Body of pancreas (tissue), 4 donors: ENCODE measurements around the gene AGMO. TPM values are rescaled to one million over a fixed set of nuclear protein-coding genes. Genes with fewer than 3 reads are reported as not detected.

Experiments
- ATAC-seq: fragments of 150-250 bp; one replicate; pipeline ENCODE4 v1.9.1; 2016
- DNase-seq, 4 donors: peaks; one replicate each; pipeline ENCODE4 v3.0.0-alpha.2; 2019
- H3K27ac ChIP-seq, 4 donors: fragments of 200-600 bp; sonication (generic); 1 replicate in 3 of 4; 2 replicates in 1 of 4; pipeline versions ENCODE4 v1.5.1 to v1.6.1; 2016 to 2019; ENCODE audit warnings: mild to moderate bottlenecking in 1 of 4, mixed read lengths in 1 of 4, moderate library complexity in 1 of 4
- H3K27me3 ChIP-seq, 2 donors: fragments of 200-600 bp; sonication (generic); one replicate each; pipeline ENCODE4 v1.6.0; 2016; ENCODE audit warnings: mild to moderate bottlenecking in 1 of 2
- H3K36me3 ChIP-seq, 2 donors: fragments of 200-600 bp; sonication (generic); replicated peaks in 1 of 2; 2 replicates each; pipeline ENCODE4 v1.5.1; 2016; ENCODE audit warnings: low read depth in 2 of 2; ENCODE audit not compliant: insufficient read depth in 1 of 2
- H3K4me1 ChIP-seq: fragments of 200-600 bp; sonication (generic); one replicate; pipeline ENCODE4 v1.6.0; 2016
- H3K4me3 ChIP-seq, 2 donors: fragments of 200-600 bp; sonication (generic); 1 replicate in 1 of 2; 2 replicates in 1 of 2; pipeline ENCODE4 v1.5.1; 2016 to 2019
- H3K9me3 ChIP-seq, 3 donors: fragments of 200-600 bp; sonication (generic); 1 replicate in 2 of 3; 2 replicates in 1 of 3; pipeline ENCODE4 v1.5.1; 2016
- POLR2A ChIP-seq, 3 donors: fragments of 450-650 bp; IDR thresholded peaks; one replicate each; pipeline ENCODE4 v1.6.1; 2016; ENCODE audit warnings: antibody characterized with exemption in 3 of 3, mild to moderate bottlenecking in 2 of 3
- WGBS, 2 donors: methylation state at CpG; one replicate each; pipeline ENCODE4 v1.1.5; 2017; 5-methylcytosine and 5-hydroxymethylcytosine counted together
- intact Hi-C: fragments of 100-400 bp; cut with DNase I; formaldehyde crosslinking; loops from one replicate; pipeline ENCODE4 v1.15.1; 2023
- total RNA-seq, 2 donors: library from RNA; depleted of rRNA; stranded (reverse); fragments of >200 nt; gene quantifications; one replicate each; pipeline ENCODE4 v1.1.0, GENCODE V29; 2016
- TF ChIP-seq, protein P1 (sequence below), 7 experiments: fragments of 450-650 bp in 4 of 7; fragments of 200-600 bp in 3 of 7; sonication (generic) in 3 of 7; IDR thresholded peaks; one replicate each; pipeline ENCODE4 v1.5.1; 2016 to 2019; ENCODE audit warnings: antibody characterized with exemption in 7 of 7

AGMO gene
- total RNA-seq, 2 donors from 2014 or later, result 0.52 TPM; not detected in 1

DNA sequence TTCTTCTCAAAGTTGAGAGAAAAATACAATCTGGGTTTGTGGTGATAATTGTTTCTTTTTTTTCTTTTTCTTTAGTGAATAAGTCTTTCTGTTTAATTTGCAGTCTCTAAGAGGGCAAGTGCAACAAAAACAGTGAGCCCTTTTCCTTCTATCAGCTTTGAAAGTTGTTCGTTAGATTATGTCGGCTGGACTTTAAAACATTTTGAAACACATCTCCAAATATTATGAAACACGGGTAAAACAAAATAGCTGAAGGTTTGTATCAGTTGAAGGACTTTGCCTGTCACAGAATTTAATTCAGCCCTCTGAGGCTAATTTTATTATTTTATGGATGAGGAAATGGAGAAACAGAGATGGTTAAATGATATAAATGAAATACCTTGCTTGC lies 85.3 kb downstream of the AGMO start:
- H3K4me1 ChIP-seq, result no peaks in the 10 kb centered on the region
- no peak overlapping the region for H3K4me3 ChIP-seq
- H3K9me3 ChIP-seq, result peaks cover 0 to 3% (median 0%) of the 10 kb centered on the region in 3 donors
- DNase-seq (no peak), ATAC-seq (no peak)
- no peaks in the 10 kb centered on the region for H3K27me3 ChIP-seq
- 70 to 79% methylated on average over 3 of the region's 3 CpGs for WGBS, 2 donors
- H3K27ac ChIP-seq, result no peak overlapping the region
- no peaks in the 10 kb centered on the region for H3K36me3 ChIP-seq
- TF ChIP-seq, protein P1, sequence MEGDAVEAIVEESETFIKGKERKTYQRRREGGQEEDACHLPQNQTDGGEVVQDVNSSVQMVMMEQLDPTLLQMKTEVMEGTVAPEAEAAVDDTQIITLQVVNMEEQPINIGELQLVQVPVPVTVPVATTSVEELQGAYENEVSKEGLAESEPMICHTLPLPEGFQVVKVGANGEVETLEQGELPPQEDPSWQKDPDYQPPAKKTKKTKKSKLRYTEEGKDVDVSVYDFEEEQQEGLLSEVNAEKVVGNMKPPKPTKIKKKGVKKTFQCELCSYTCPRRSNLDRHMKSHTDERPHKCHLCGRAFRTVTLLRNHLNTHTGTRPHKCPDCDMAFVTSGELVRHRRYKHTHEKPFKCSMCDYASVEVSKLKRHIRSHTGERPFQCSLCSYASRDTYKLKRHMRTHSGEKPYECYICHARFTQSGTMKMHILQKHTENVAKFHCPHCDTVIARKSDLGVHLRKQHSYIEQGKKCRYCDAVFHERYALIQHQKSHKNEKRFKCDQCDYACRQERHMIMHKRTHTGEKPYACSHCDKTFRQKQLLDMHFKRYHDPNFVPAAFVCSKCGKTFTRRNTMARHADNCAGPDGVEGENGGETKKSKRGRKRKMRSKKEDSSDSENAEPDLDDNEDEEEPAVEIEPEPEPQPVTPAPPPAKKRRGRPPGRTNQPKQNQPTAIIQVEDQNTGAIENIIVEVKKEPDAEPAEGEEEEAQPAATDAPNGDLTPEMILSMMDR (IDR thresholded peaks at IDR 0.05), result no peak
- TF ChIP-seq POLR2A (IDR thresholded peaks at IDR 0.05), result no peak
- intact Hi-C loops, result no loop called here

GRCh38 chr7:15475808-15476530 lies 85.8 kb downstream of the AGMO start:
- WGBS, 2 donors, result 63 to 66% methylated on average over 7 of the region's 7 CpGs
- peaks cover 0 to 3% (median 0%) of the 10 kb centered on the region in 3 donors for H3K9me3 ChIP-seq
- H3K4me1 ChIP-seq, result no peaks in the 10 kb centered on the region
- no peak for TF ChIP-seq POLR2A (IDR thresholded peaks at IDR 0.05)
- TF ChIP-seq, protein P1 (IDR thresholded peaks at IDR 0.05), result no peak
- H3K27ac ChIP-seq, result no peak overlapping the region
- ATAC-seq, result no peak
- no peaks in the 10 kb centered on the region for H3K36me3 ChIP-seq
- no peaks in the 10 kb centered on the region for H3K27me3 ChIP-seq
- H3K4me3 ChIP-seq, result no peak overlapping the region
- DNase-seq, result no peak
- intact Hi-C loops, result no loop called here

DNA sequence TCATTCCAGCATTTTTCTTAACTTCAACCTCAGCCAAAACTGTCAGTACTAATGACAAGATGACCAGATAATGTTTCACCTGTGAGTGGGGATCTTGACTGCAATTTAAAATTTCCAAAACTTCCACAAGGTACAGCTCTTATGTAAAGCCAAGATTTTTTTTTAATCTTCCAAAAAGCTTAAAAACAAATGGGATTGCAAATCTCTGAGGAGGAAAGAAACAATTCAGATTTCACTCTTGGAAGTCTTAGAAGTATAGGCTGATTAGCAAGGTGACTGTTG lies 90.2 kb downstream of the AGMO start:
- H3K4me1 ChIP-seq, result no peaks in the 10 kb centered on the region
- no peak overlapping the region for H3K27ac ChIP-seq
- peaks cover 0 to 3% (median 0%) of the 10 kb centered on the region in 3 donors for H3K9me3 ChIP-seq
- TF ChIP-seq, protein P1 (IDR thresholded peaks at IDR 0.05), result no peak
- TF ChIP-seq POLR2A (IDR thresholded peaks at IDR 0.05), result no peak
- H3K27me3 ChIP-seq, result no peaks in the 10 kb centered on the region
- no peak overlapping the region for H3K4me3 ChIP-seq
- intact Hi-C loops, result no loop called here
- ATAC-seq (no peak), DNase-seq (no peak)
- H3K36me3 ChIP-seq, result no peaks in the 10 kb centered on the region

GRCh38 chr7:15470825-15471668 lies 90.8 kb downstream of the AGMO start:
- intact Hi-C loops, result no loop called here

More at GRCh38 chr7:15470825-15471668, 90.8 kb downstream of the AGMO start:
- H3K4me3 ChIP-seq, result no peak overlapping the region
- no peaks in the 10 kb centered on the region for H3K36me3 ChIP-seq
- no peak overlapping the region for H3K27ac ChIP-seq
- H3K9me3 ChIP-seq, result peaks cover 0 to 3% (median 0%) of the 10 kb centered on the region in 3 donors
- H3K4me1 ChIP-seq, result no peaks in the 10 kb centered on the region
- no peak for DNase-seq
- WGBS, 2 donors, result 64 to 74% methylated on average over 1 of the region's 1 CpG
- TF ChIP-seq POLR2A (IDR thresholded peaks at IDR 0.05), result no peak
- TF ChIP-seq, protein P1 (IDR thresholded peaks at IDR 0.05), result no peak
- no peaks in the 10 kb centered on the region for H3K27me3 ChIP-seq
- ATAC-seq, result no peak
